GM19238 (cell line): ENCODE results near the gene CD84.
"Not testable (repeated sequence)": the region's sequence is repeated elsewhere in the genome, so short reads cannot be mapped to it uniquely, and the experiment has no call there.

ENCODE experiments used
- DNase-seq: peaks from one replicate; pipeline ENCODE4 v3.0.0; 2011; ENCODE audit warnings: low spot score; ENCODE audit not compliant: insufficient read length

The CD84 gene

DNA sequence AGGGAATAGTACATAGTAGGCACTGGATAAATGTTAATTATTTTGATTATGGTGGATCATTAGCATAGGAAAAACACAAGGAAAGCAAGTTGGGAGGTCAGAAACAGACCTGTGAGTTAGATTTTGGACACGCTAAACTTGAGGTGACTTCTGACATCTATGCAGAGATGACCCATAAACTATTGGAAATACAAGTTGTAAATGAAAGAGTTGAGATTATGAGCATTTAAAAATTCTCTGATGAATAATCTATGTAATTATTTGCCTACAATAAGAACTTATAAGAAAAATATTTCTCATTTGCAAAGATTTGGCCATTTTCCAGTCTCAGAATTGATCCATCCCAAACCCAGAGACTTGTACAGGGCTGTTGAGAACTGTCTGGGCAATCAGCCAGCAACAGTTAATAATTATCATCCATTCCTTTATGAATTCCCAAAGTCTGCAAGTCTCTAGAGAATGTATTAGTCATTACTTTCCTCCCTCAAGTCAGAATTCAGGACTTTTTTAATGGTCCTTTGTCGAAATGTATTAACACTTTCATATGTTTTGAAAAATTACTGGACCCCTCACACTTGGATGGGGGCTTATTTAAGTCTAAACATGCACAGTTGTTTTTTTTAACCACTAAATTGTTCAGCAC is 36.9 kb downstream of the CD84 start:
- no peak for DNase-seq

- no peak for DNase-seq
Measured at GRCh38 chr1:160541622-160542302, 37.5 kb downstream of the CD84 start.

DNA sequence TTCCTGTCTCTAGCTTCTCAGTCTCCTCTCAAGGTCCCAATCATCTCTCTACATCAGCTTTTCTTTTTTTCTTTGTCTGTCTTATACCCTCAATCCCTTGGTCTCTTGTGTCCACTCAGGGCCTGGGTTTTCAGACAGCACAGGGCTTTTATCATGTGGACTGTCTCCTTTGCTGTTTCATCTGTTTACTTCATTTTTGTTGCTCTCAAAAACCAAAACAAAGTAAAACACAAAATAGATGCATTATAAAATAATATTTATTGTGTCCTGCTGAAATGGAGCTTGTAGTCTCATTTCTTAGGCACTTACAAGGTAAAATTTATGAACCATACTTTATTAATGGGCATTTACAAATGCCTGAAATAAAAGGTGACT is 38.5 kb downstream of the CD84 start:
- DNase-seq: no peak

GRCh38 chr1:160539990-160540858 is 39.1 kb downstream of the CD84 start:
- peak; percentile 51 for DNase-seq

DNA sequence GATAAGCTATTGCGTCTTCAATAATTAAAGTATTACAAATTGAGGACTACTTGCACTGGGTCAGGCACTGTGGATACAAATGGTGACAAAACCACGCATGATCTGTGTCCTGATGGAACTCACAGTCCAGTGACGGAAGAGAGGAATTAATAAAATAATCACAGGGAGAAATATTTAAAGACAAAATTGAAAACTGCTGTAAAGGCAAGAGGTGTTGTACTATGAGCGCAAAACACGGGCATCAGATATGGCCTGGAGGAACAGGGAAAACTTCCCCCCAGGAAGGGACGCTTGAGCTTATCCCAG is 39.7 kb downstream of the CD84 start:
- no peak for DNase-seq

DNA sequence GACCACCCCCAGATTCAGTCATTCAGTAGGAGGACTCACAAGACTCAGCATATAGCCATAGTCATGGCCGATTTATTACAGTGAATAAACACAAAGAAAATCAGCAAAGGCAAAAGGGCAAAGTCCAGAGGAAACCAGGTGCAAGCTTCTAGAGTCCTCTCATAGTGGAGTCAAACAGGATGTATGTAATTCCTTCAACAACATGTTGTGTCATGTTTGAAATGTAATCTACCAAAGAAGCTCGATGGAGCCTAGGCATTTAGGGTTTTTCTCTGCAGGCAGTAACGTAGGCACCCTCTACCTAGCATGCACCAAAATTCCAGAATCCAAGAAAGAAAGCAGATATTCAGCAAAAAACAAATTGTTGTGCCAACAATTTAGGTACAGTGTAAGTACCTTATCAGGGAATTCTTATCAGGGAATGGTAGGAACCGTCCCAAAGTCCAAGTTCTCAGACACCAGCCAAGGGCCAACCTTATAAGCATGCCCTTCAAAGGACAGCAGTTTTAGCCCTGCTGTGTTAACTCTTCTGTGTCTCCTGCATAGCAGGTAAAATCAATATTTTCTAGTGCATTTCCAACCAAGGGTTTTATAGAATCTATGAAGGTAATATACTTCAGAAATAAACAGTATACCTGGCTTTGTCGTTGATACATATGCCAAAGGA is 40.2 kb downstream of the CD84 start:
- DNase-seq: no peak

GRCh38 chr1:160537714-160538665 is 41.3 kb downstream of the CD84 start:
- no peak for DNase-seq

- DNase-seq: no peak
Measured at GRCh38 chr1:160534823-160535605, 44.3 kb downstream of the CD84 start.

DNA sequence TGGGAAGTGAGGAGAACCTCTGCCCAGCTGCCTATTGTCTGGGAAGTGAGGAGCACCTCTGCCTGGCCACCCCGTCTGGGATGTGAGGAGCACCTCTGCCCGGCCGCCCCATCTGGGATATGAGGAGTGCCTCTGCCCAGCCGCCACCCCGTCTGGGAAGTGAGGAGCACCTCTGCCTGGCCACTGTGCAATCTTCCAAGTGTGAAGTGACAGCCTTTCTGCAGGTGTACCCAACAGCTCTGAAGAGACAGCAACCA is 46.8 kb downstream of the CD84 start:
- DNase-seq: not testable (repeated sequence)

DNA sequence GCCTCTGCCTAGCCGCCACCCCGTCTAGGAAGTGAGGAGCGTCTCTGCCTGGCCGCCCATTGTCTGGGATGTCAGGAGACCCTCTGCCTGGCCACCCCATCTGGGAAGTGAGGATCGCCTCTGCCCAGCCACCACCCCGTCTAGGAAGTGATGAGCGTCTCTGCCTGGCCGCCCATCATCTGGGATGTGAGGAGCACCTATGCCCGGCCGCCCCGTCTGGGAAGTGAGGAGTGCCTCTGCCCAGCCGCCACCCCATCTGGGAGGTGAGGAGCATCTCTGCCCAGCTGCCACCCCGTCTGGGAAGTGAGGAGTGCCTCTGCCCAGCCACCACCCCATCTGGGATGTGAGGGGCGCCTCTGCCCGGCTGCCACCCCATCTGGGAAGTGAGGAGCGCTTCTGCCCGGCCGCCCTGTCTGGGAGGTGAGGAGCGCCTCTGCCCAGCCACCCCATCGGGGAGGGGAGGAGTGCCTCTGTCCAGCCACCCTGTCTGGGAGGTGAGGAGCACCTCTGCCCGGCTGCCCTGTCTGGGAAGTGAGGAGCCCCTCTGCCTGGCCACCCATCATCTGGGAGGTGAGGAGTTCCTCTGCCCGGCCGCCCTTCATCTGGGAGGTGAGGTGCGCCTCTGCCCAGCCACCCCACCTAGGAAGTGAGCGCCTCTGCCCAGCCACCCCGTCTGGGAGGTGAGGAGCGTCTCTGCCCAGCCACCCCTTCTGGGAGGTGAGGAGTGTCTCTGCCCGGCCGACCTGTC is 47.3 kb downstream of the CD84 start:
- DNase-seq: not testable (repeated sequence)

GRCh38 chr1:160529401-160529952 is 49.8 kb downstream of the CD84 start:
- DNase-seq: not testable (repeated sequence)

DNA sequence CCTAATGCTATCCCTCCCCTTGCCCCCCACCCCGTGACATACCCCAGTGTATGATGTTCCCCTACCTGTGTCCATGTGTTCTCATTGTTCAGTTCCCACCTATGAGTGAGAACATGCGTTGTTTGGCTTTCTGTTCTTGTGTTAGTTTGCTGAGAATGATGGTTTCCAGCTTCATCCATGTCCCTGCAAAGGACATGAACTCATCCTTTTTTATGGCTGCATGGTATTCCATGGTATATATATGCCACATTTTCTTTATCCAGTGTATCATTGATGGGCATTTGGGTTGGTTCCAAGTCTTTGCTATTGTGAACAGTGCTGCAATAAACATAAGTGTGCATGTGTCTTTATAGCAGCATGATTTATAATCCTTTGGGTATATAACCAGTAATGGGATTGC is 55.5 kb downstream of the CD84 start:
- not testable (repeated sequence) for DNase-seq

DNA sequence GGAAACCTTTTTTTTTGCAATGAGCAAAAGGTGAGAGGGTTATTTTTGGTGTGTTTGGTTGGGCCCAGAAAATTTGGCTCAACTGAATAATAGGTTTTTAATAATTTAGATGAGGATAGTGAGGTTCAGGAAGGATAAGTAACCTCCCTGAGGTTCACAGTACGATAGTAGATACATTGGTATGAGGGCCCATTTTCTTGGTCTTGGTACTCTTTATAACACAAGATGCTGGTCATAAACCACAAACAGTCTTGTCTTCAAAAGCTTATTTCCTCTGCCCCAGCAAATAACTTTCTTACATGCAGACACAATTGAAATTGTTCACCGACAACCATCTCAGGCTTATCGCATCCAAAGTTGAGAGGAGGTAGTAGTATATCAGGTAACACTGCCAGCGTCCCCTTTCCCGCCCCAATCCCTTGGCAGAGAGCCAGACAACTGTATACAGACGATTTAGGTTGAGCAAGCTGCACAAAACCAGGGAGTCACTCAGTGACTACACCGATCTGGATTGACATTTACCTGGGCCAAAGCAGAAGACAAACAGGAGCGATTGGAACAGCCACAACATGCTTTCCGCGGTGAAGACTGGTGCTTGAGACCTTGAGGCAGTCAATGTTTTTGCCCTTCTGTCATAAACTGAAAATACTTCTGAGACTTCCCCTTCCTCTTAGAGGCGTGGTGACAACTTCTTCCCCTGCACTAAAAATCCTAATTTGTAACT is 56.5 kb downstream of the CD84 start, which contains the start of gene SLAMF6:
Gene SLAMF6, minus strand, starts transcription at position 634 of the 724 bp plus-strand sequence. Its CDS starts 63 bp downstream, at position 571.
- no peak for DNase-seq

DNA sequence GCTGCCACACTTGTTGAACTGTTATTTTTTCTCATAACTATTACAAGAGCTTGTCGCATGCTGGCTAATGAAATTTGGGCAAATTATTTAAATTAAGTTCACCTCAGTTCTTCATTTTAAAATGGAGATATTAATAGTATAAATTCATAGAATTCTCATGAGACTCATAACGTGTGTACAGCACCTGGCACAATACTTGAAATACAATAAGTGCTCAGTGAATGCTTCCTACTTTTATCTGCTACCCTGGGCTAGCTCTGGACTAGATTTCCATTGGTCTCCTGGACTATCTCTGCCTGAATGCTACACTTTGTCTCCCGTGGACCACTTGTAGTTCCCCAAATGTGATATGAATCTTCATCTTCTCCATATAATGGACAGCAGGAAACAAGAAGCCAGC is 57.2 kb downstream of the CD84 start:
- DNase-seq: no peak

DNA sequence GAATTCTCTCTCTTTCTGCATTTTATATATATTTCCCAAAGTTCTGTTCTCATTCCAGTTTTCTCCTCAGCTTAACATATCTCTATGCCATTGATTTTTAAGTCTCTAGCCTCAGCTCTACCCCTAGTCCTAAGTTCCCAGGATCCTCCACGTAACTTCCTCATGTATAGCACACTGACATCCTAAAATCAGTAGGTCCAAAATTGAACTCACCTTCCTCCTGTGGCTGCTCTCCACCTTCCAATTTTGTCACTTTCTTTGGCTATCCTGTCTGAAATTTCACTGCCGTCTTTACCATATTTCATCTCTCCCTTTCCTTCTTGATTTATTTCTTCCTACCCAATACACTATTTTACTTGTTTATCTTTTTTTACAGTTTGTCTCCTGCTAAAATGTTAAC is 57.7 kb downstream of the CD84 start:
- no peak for DNase-seq

DNA sequence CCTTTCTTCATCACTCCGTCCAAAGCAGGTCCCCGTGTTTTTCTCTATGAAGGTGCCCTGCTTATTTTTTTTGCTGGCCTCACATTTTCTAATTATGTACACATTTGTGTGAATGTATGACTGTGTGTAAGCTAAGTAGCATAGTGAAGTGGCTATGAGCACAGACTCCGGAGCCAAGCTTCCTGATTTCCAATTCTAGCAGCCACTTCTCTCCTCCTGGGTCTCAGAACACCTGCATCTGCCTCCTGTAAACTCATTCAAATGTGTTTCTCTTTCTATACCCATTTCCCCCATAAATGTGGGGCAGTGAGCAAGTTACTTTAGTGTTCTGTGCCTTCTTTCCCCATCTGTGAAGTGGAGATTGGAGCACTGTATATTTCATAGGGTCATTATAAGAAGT is 58.3 kb downstream of the CD84 start:
- DNase-seq: no peak

GRCh38 chr1:160520582-160520981 is 58.7 kb downstream of the CD84 start:
- no peak for DNase-seq

- no peak for DNase-seq
Measured at GRCh38 chr1:160519642-160520435, 59.5 kb downstream of the CD84 start.
